HG02870 (cell line): ENCODE results near the gene SEBOX.
"Not testable (repeated sequence)": the region's sequence is repeated elsewhere in the genome, so short reads cannot be mapped to it uniquely, and the experiment has no call there.

Experiments
- ATAC-seq: cut with Tn5 transposase; IDR thresholded peaks from one replicate; pipeline ENCODE4 v1.9.1; 2021; ENCODE audit warnings: mild to moderate bottlenecking, moderate library complexity; ENCODE audit not compliant: unreplicated experiment

Gene SEBOX

DNA sequence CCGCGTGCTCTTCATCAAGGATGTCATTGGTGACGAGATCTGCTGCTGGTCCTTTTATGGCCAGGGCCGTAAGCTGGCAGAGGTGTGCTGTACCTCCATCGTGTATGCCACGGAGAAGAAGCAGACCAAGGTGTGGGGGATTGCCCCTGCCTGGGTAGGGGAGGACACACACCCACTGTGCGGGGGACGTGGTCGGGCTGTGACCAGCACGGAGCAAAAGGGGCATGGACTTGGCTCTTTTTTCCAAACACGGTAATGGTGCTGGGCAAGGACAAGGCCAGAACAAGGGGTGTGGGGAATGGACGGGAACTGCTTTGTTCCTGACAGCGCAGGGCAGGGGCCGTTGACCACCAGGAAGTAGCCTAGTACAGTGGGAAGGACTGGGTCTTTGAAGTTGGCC is 22.7 kb downstream of the SEBOX start:
- ATAC-seq = no peak

DNA sequence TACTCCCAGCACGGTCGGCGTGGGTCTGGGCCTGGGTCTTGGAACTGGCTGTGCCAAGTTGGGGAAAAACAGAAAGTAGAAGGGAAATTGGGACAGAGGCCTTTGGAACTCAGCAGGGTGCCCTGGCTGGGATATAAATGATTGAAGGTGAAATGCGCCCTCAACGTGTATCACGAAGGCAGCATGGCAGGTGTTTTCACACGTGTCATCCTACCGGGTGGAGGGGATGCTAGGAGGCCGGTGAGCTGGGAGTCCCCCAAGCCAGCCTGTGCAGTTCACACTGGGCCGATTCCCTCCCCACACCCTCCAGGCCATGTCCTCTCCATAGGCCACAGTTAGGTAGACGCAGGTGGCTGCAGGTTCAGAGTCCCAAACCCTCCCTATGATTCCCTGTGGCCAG is 23.5 kb downstream of the SEBOX start:
- no peak for ATAC-seq

DNA sequence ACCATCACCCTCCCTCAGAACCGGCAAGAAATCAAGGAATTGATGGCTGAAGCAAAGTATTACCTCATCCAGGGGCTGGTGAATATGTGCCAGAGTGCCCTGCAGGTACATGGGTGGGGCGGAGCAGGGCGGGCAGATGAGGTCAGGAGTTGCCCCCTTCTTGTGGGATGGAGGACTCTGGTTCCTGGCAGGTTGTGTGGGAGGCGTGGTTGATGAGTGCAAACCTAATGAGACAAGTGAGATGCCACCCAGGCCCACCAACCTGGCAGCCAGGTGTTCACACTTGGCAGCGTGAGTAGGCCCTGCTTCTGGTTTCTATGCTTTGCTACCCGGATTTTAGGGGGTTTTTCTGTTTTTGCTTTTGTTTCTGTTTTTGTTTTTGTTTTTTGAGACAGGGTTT is 24.6 kb downstream of the SEBOX start:
- no peak for ATAC-seq

DNA sequence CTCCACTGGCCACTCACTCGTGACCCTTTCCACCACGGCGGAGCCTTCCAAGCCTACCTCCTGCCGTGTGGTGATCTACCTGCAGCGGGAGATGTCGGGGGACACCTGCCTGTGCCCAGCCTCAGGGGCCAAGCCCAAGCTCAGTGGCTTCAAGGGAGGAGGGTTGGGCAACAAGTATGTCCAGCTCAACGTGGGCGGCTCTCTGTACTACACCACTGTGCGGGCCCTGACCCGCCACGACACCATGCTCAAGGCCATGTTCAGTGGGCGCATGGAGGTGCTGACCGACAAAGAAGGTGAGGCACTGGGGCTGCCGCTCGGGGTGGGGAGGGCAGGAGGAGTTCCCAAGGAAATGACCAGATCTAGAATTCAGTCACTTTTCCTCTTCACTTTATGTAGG is 25.6 kb downstream of the SEBOX start:
- no peak for ATAC-seq

DNA sequence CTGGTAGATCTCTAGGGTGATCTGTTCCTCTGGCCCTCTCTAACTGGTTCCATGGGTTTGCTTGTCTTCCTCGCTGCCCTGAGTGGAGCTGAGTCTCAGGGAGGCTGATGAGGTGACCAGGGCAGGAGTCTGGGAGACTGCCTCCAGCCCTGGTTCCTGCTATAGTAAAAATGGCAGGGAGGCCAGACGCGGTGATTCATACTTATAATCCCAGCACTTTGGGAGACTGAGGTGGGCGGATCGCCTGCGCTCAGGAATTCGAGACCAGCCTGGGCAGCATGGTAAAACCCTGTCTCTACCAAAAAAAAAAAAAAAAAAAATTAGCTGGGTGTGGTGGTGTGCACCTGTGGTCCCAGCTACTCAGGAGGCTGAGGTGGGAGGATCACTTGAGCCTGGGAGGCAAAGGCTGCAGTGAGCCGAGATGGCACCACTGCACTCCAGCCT is 26.2 kb downstream of the SEBOX start:
- not testable (repeated sequence) for ATAC-seq

DNA sequence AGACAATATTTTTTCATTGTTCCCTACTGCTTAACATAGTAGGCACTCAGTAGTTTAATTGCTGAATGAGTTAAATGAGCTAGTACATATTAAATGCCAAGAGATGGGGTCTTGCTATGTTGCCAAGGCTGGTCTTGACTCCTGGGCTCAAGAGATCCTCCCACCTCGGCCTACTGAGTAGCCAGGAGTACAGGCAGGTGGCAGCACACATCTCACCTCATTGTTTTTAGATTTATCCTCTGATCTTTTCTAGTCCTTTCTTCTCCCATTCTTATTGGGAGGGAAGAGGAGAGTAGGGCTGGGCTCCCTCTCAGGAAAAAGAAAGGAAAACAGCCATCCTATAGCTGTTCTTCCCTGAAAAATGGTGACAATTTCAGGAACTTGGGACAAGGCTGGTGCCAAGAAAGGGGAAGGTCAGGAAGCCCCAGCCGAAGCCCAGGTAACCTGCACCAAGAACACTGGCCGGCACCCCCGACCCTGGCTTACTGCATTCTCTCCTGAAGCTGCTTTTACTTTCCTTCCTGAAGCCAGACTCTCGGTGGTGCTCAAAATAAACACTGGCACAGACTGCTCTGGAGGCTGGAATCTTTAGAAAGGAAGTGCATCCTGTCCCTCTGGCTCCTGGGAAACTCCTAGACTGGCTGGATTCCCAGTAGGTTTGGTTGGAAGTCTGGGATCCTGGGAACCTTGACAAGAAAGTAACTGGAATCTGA is 26.8 kb downstream of the SEBOX start:
- ATAC-seq = no peak

DNA sequence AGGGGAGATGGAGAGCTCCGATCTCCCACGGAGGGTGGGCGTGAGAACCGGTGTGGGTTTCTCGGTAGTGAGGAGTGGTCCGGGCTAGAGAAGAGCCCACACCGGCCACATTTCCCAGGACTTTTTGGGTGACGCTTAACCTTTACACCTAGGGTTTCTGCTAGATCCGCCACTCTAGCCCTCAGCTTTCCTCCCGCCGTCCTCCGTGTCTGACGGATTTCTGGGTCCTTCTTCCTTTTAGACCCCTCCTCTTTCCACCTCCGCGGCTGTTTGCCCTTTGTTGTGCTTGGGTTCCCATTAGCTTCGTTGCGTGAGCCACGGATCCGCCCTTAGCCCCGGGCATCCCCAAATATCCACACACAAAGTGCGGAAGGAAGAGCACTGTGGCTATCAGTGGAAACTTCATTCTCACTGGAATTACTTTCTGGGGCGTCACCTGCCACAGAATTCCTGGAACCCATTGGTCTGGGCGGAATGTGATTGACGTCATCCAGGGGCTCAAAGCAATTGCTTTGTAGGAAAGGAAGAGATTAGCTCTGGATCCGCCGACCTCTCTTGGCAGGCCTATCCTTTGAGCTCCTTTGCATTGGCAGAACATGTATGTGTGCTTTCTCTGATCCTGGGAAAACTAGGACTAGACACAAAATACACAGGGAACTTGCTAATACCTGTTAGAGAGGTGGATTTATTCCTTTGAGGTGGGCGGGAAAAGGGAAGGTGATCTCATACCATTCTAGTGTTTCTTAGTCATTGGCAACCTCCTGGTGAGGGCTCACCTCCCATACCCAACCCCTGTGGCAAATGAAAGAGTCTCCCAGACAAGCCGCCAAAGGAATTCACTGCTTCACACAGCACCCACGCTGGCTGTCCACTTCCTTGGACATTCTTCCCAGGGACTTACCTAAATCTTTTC is 28.8 kb downstream of the SEBOX start:
- ATAC-seq = no peak

DNA sequence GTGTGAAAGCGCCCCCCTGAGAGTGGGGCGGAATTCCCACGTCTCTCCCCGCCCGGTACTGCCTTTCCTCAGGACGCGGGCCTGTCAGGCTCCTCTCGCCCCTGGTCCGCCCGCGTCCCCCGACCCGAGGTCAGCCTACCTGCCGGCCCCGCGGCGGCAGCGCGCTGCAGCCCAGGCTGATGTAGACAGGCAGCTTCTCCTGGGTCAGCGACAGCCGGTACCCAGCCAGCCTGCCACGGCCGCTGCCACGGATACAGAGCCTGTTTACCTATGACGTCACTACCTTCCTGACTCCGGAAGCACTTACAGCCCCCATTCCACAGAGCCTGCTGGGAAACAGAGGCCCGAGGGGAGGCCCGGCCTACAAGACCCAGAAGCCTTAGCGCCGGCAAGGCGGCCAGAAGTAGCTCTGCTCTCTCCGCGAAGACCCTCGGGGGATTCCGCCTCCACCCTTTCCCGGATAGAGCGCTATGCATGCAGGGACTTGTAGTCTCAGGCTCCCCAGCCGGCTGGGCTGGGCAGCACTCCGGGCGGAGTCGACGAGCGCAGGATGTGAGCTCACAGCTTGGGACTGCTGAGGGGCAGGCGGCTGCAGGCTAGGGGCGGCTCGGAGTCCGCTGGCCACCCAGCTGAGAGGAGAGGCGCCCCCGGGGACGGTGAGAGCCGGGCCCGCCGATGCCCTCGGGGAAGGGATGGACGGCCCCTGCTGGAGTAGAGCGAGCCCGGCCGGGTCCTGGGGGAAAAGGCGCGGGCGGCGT is 29.6 kb downstream of the SEBOX start, which contains the start of the genes IFT20 and TNFAIP1:
IFT20 (minus strand) TSS at position 272 of the 758 bp plus-strand sequence. CDS start 3,487 bp downstream, outside the sequence.
TNFAIP1 (plus strand) TSS at position 561 of the 758 bp plus-strand sequence. CDS start 3,761 bp downstream, outside the sequence.
- ATAC-seq = peak; percentile 96

DNA sequence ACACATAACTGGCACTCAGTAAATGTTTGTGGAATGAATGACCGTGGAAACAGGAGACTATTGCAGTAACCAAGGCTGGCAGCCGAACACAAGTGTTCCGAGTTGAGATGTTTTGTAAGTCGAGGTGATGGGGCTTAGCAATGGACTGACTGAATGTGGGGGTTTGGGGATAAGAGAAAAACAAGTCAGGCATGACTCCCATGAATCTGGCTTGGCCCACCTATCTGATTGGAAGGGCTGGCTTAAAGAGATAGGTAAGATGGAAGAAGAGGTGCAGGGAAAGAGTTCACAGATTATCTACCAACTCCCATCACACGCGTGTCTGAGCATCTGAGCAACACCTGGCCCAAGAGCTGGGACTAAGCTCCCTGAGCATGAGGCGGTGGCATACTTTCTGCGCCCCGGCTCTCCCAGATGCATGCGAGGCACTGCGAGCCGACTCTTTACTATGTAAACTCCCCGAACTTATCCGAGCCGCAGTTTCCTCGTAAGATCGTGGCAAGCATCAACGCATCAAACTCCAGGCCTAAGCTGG is 30.3 kb downstream of the SEBOX start:
- ATAC-seq = no peak

DNA sequence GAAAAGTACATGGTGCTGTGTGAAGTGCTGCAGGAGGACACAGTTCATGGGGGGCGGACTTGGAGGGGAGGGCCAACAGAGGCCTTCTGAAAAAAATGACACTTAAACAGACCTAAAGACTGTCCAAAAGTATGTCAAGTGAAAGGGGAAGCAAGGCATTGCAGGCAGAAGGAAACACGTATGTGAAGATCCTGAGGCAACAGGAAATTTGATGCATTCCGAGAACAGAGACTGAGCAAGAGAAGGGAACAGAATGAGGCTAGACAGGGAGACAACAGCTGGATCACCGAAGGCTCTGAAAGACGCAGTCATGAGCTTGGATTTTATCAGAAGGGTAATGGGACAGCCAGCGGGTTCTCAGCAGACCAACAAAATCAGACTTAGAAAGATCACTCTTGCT is 30.8 kb downstream of the SEBOX start:
- no peak for ATAC-seq

DNA sequence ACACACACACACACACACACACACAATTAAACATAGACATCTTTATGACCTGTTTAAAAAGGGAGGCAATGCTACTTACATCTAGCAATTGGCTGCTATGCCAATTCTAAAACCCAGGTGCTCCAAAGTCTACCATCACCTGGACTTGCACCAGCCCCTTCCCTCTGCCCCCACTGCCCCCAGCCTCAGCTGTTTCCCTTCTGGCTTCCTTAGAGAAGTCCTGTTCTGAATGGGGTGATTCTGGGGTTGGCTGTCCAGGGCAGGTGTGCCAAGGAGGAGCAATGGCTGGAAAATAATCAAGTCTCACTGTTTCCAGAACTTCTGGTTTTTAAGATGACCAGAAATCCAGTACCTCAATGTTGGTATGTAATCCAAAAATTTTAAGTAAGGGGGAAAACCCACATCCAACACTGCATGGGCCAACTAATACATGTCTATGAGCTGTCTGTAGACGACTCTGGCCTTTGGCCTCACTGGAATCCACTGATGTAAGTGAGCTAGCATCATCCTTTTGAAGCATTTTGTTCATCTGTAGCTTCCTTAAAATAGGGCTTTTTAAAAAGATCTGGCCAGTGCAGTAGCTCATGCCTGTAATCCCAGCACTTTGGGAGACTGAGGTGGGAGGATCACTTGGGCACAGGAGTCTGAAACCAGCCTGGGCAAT is 31.8 kb downstream of the SEBOX start:
- ATAC-seq = no peak

DNA sequence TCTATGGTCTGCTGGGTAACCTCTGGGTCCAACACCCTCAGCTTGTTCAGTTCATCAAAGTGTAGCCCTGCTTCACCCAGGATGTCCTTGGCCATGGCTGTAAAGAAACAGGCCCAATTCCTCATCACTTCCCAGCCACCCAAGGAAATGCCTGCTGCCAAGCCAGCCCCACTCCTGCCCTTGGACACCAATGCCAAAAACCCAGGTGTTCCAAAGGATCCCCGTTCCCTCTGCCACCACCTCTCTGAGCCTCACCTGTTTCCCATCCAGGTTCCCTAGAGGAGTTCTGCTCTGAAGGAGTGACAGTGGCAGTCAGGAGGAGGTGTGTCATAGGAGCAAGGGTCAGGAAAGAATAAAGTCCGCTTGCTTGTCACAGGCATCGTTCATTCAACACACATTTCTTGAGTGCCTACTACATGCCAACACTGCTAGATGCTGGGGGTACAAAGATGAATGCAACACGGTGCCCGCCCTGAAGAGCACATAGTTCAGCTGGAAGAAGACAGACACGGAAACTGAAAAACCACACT is 33.0 kb downstream of the SEBOX start:
- no peak for ATAC-seq

DNA sequence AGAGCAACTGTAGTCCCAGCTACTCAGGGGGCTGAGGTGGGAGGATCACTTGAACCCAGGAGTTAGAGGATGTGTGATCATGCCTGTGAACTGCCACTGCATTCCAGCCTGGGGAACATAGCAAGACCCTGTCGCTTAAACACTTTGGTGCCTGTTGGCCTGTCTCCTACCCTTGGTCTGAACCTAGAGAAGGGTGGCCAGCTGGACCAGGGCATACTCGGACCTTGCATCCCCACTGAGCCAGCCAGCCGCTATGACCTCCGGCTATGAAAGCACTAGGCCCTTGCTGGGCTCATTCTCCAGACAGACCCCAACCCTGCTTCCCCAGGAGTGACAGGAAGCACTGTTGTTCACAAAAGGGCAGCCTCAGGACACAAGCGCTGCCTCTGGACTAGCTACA is 34.3 kb downstream of the SEBOX start:
- ATAC-seq = no peak

DNA sequence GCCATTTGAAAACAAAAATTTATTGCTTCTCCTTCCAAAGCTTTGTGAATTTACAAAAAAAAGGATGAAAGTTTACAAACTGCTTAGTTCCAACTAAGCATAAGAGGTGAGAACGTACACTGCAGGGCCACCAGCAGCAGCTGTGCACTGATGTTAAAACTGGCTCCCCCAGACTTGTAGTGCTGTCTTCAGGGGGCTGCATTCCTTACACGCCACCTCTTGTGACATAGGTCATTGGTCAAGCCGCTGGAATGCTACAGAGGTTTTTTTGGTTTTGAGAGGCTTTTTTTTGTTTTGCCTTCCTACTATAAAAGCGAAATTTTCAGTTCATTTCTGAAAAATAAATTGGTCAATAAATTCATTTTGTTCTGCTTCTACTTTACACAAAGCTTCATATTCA is 36.7 kb downstream of the SEBOX start:
- no peak for ATAC-seq

DNA sequence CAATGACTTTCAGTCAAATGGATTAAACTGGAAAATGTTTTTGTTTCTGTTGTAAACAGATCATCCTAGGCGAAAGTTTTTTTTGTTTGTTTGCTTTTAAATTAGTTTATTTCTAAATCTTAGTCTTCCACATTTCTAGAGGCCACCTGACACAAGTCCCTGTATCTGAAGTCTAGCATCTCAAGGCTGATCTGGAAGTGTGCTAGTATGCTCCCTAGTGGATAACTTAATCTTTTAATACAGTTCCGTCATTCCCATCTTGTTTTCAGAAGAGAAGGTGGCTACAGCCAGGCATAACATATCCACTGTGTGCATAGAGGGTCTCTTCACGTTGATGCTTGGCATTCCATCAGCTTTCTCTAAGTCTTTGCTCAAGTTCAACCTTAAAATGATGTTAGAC is 37.3 kb downstream of the SEBOX start:
- no peak for ATAC-seq

DNA sequence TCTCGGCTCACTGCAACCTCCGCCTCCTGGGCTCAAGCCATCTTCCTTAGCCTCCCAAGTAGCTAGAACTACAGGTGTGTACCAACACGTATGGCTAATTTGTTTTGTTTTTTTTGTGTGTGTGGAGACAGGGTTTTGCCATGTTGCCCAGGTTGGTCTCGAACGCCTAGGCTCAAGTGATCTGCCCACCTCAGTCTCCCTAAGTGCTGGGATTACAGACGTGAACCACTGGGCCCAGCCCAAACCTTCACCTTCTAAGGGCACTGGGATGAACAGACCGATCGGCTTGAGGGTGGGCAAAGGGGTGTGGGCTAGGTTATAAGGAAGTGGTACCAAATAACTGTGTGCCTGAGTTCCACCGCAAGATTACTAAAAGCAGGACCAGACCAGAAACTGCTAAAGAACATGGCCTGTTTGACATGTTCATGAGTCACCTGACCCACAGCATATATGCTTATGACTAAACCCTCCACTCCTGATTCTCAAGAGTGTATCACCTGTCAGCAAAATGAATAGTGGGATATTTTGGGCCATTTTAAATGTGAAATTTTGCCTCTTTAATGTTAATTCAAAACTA is 37.9 kb downstream of the SEBOX start:
- ATAC-seq = peak; percentile 90

DNA sequence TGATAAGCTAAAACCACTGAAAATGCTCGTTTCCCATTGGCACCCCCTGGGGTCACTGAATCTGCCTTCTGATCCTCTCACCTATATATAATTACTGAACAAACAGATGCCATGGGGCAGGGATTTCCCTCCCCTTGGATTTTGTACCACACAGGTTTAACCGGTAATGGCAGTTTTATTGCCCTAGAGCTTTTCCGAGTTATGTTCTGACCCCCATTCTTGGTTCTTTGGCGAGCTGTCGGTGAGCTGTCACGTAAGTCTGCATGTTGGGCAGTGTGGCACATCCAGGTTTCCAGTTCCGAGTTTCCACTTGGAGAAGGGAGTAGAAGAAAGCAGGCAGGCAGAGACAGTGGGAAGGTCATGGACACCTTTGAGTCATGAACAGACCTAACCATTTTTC is 38.9 kb downstream of the SEBOX start:
- ATAC-seq = no peak

DNA sequence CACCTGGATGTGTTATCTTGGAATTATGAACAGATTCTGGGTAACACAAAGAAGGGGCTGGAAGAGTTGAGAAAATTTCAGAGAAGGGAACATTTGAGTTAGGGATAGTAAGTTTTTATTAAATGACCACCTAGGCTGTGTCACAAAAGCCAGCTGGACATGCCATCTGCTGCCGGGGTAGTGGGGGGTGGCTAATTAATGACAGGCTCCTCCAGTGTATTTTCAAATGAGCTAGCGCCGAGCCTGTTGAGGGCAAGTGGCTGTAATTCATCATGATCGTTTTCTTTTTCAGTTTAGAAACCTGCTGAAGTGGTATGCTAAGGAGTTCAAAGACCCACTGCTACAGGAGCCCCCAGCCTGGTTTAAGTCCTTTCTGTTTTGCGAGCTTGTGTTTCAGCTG is 39.8 kb downstream of the SEBOX start:
- ATAC-seq = no peak

DNA sequence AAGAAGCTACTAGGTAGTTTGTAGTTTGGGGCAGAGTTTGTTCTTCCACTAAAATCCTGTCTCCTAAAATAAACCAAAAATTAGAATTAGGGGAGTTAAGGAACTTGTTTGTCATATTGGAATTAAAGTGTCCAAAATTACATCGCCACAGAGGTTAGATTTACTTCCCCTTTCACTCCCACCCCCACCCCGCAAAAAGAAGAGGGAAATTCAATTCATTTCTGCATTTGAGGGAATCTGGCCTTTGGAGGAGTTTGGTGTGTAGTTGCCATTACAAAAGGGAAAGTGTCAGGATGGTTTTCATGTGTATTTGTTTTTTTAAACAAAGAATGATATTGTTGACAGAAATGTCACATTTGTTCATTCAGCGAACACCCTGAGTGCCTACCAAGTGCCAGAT is 40.2 kb downstream of the SEBOX start:
- ATAC-seq = no peak

DNA sequence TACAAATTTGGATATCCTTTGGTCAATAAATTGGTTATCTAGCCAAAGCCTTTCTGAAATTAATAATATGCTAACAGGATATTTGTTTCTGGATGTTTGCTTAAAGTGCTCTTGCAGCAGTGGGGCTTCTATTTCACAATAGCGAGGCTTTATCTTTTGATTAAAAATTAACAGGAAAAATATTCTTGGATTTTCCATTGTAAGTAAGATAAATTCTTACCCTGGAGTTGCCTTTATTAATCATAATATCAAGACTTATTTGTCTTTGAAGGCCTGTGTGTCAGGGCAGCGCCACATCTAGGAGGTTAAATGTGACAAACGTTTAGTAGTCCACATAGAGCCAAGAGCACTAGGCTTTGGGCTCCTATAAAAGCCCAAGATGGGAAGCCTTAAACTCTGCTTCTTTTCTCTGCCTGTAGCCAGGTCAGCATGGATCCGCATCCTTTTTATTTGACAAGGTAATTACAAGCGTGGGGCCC is 40.7 kb downstream of the SEBOX start:
- no peak for ATAC-seq
